ENCODE results near the gene CLCA2.

DNA sequence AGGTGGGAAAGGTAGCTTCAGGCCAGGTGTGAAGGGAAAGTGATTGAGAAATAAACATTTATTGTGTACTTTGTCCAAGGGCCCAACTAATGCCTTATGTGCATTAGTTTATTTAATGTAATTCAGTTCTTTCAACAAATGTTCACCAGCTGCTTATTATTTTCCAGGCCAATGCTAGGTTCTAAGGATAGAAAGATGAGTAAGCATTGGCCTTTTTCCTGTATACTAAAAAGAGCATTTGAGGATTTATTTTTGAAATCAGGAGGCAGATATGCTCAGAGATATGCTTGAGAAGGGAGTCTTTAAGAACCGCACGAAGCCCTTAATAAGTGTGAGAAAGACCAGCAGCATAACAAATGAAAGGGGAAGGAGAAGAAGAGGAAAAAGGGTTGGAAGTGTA is 76.7 kb downstream of the CLCA2 start:
- TF ChIP-seq CTCF (IDR thresholded peaks at IDR 0.05; ENCODE audit: low read depth, low read length, missing input control) (no peak), YY1 (IDR thresholded peaks at IDR 0.05) (no peak), RAD21 (IDR thresholded peaks at IDR 0.05) (no peak), TAF1 (conservative IDR thresholded peaks at IDR 0.05) (no peak), ATF3 (IDR thresholded peaks at IDR 0.05) (no peak), MAX (IDR thresholded peaks at IDR 0.05) (no peak), GABPA (IDR thresholded peaks at IDR 0.05 in 1 of 2, conservative IDR thresholded peaks at IDR 0.05 in 1 of 2) (no peak), JUND (IDR thresholded peaks at IDR 0.05) (no peak), HNF4A (conservative IDR thresholded peaks at IDR 0.05) (no peak), SP1 (IDR thresholded peaks at IDR 0.05) (no peak), EGR1 (IDR thresholded peaks at IDR 0.05; ENCODE audit: low read depth in 2 of 2) (no peak), HNF4G (IDR thresholded peaks at IDR 0.05) (no peak)
- TF ChIP-seq, protein P1, sequence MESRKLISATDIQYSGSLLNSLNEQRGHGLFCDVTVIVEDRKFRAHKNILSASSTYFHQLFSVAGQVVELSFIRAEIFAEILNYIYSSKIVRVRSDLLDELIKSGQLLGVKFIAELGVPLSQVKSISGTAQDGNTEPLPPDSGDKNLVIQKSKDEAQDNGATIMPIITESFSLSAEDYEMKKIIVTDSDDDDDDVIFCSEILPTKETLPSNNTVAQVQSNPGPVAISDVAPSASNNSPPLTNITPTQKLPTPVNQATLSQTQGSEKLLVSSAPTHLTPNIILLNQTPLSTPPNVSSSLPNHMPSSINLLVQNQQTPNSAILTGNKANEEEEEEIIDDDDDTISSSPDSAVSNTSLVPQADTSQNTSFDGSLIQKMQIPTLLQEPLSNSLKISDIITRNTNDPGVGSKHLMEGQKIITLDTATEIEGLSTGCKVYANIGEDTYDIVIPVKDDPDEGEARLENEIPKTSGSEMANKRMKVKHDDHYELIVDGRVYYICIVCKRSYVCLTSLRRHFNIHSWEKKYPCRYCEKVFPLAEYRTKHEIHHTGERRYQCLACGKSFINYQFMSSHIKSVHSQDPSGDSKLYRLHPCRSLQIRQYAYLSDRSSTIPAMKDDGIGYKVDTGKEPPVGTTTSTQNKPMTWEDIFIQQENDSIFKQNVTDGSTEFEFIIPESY (IDR thresholded peaks at IDR 0.05) = no peak
- TF ChIP-seq, protein P2, sequence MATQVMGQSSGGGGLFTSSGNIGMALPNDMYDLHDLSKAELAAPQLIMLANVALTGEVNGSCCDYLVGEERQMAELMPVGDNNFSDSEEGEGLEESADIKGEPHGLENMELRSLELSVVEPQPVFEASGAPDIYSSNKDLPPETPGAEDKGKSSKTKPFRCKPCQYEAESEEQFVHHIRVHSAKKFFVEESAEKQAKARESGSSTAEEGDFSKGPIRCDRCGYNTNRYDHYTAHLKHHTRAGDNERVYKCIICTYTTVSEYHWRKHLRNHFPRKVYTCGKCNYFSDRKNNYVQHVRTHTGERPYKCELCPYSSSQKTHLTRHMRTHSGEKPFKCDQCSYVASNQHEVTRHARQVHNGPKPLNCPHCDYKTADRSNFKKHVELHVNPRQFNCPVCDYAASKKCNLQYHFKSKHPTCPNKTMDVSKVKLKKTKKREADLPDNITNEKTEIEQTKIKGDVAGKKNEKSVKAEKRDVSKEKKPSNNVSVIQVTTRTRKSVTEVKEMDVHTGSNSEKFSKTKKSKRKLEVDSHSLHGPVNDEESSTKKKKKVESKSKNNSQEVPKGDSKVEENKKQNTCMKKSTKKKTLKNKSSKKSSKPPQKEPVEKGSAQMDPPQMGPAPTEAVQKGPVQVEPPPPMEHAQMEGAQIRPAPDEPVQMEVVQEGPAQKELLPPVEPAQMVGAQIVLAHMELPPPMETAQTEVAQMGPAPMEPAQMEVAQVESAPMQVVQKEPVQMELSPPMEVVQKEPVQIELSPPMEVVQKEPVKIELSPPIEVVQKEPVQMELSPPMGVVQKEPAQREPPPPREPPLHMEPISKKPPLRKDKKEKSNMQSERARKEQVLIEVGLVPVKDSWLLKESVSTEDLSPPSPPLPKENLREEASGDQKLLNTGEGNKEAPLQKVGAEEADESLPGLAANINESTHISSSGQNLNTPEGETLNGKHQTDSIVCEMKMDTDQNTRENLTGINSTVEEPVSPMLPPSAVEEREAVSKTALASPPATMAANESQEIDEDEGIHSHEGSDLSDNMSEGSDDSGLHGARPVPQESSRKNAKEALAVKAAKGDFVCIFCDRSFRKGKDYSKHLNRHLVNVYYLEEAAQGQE (IDR thresholded peaks at IDR 0.05) = no peak

All from liver (tissue), 3 donors.